T-cell (primary cell): Measurements from ENCODE around the gene C14orf132. TPM values are rescaled to one million over a fixed set of nuclear protein-coding genes. Genes with fewer than 3 reads are reported as not detected.

Experiments used
- ATAC-seq, 4 experiments: fragments of 200-7000 bp in 3 of 4; fragments of 150-1000 bp in 1 of 4; cut with Tn5 transposase; replicated peaks in 1 of 4; 1 replicate in 3 of 4; 2 replicates in 1 of 4; pipeline ENCODE4 v1.10.0; 2021; ENCODE audit warnings: moderate library complexity in 3 of 4, mild to moderate bottlenecking in 2 of 4, moderate number of reproducible peaks in 1 of 4
- CTCF ChIA-PET, 2 donors: fragments of 300-600 bp; sonication (Branson Sonifier 250); formaldehyde crosslinking; loops; one replicate each; lab custom pipeline; 2022; ENCODE audit warnings: antibody characterized with exemption in 2 of 2; lab: Charles Lee
- POLR2A ChIA-PET, 2 donors: fragments of 300-600 bp; sonication (Branson Sonifier 250); formaldehyde crosslinking; loops; one replicate each; lab custom pipeline; 2022; ENCODE audit warnings: antibody characterized with exemption in 2 of 2; lab: Charles Lee
- DNase-seq, 35 experiments: peaks; one replicate each; pipeline versions ENCODE4 v3.0.0 to v3.0.0-alpha.2; 2013 to 2023
- H3K27ac ChIP-seq: one replicate; pipeline ENCODE4 v1.5.1; 2013; ENCODE audit warnings: low read length
- H3K27me3 ChIP-seq, 2 experiments: replicated peaks in 1 of 2; 1 replicate in 1 of 2; 2 replicates in 1 of 2; pipeline versions ENCODE4 v1.6.1 to v1.7.0; 2013; ENCODE audit warnings: low read length in 1 of 2, mixed read lengths in 1 of 2; ENCODE audit not compliant: control insufficient read depth in 2 of 2, insufficient read depth in 2 of 2; ENCODE audit errors: extremely low read depth in 1 of 2
- H3K36me3 ChIP-seq, 2 donors: 1 replicate in 1 of 2; 2 replicates in 1 of 2; pipeline versions ENCODE4 v1.6.1 to v1.7.0; 2013; ENCODE audit warnings: low read length in 1 of 2; ENCODE audit not compliant: control insufficient read depth in 2 of 2, insufficient read depth in 1 of 2; ENCODE audit errors: extremely low read depth in 1 of 2
- H3K4me1 ChIP-seq, 2 experiments: 1 replicate in 1 of 2; 2 replicates in 1 of 2; pipeline versions ENCODE4 v1.6.1 to v1.7.0; 2013; ENCODE audit warnings: low read length in 2 of 2, mixed read lengths in 1 of 2; ENCODE audit not compliant: insufficient read depth in 2 of 2, control insufficient read depth in 1 of 2; ENCODE audit errors: extremely low read depth in 1 of 2
- H3K4me3 ChIP-seq, 2 donors: 1 replicate in 1 of 2; 2 replicates in 1 of 2; pipeline versions ENCODE4 v1.5.1 to v1.7.0; 2013; ENCODE audit warnings: mild to moderate bottlenecking in 2 of 2, low read length in 1 of 2, moderate library complexity in 1 of 2; ENCODE audit not compliant: control insufficient read depth in 1 of 2; ENCODE audit errors: extremely low read depth in 1 of 2
- H3K9me3 ChIP-seq: 2 replicates; pipeline ENCODE4 v1.7.0; 2013
- H3K27ac Mint-ChIP-seq, 2 donors: one replicate each; pipeline ENCODE4 v1.8.0; 2020 to 2021; ENCODE audit warnings: mild to moderate bottlenecking in 2 of 2, mixed read lengths in 2 of 2
- H3K27me3 Mint-ChIP-seq, 2 donors: one replicate each; pipeline ENCODE4 v1.8.0; 2021 to 2022; ENCODE audit warnings: mixed read lengths in 2 of 2
- H3K36me3 Mint-ChIP-seq: one replicate; pipeline ENCODE4 v1.8.0; 2021; ENCODE audit warnings: mixed read lengths
- H3K4me1 Mint-ChIP-seq, 3 donors: one replicate each; pipeline ENCODE4 v1.8.0; 2020 to 2022; ENCODE audit warnings: mixed read lengths in 3 of 3, mild to moderate bottlenecking in 1 of 3
- H3K4me3 Mint-ChIP-seq, 3 donors: one replicate each; pipeline ENCODE4 v1.8.0; 2020 to 2022; ENCODE audit warnings: mild to moderate bottlenecking in 3 of 3, mixed read lengths in 3 of 3, moderate library complexity in 3 of 3
- H3K9me3 Mint-ChIP-seq, 3 donors: one replicate each; pipeline ENCODE4 v1.8.0; 2020 to 2022; ENCODE audit warnings: mixed read lengths in 3 of 3
- WGBS: methylation state at CpG from one replicate; pipeline ENCODE4 v1.1.5; 2013; ENCODE audit warnings: missing lambda C conversion rate; ENCODE audit not compliant: insufficient coverage; 5-methylcytosine and 5-hydroxymethylcytosine counted together
- total RNA-seq, 35 experiments: library from RNA in 6 of 35; stranded (reverse) in 6 of 35; fragments of 120-200 nt in 1 of 35; gene quantifications; one replicate each; pipeline versions ENCODE4 v1.2.1 to v1.2.4 and lab custom pipeline; 2013 to 2026

C14orf132 gene
- total RNA-seq, 5 donors from 2014 or later (not counting 1 experiment from before 2014, with no cell fraction given): 3.5 to 8.4 (median 5.2) TPM

DNA sequence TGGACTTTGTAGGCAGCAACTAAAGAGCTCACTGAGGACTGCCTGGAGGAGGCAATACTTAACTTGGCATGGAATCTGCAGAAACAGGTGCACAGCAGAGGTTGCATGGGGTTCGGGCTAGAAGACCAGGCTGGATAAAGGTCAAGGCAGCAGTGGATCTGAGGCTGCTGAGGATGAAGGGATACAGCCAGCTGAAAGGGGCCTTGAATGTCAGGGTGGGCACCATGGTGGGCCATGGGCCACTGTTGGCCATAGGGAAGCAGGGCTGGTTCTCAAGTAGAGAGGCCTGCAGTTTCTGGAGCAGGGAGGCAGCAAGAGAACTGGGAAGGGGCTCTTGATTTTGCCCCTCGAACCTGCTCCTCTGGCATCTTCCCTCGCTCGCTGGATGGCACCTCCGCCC is 55.5 kb downstream of the C14orf132 start:
- H3K27ac Mint-ChIP-seq: no peak overlapping the region
- H3K27ac ChIP-seq: no peak overlapping the region
- peaks cover 0 to 16% of the 10 kb centered on the region in 2 experiments for H3K27me3 ChIP-seq
- CTCF ChIA-PET: interaction anchor here in 1 of 2 donors (1.2 kb wide), 1 partner anchor 181 kb away, joined by 3 read pairs; no protein-coding TSS in a partner anchor
- POLR2A ChIA-PET: no interaction called here
- WGBS: 94% methylated on average over 4 of the region's 5 CpGs
- H3K36me3 ChIP-seq: no peaks in the 10 kb centered on the region
- ATAC-seq: no peak
- no peak overlapping the region for H3K4me3 Mint-ChIP-seq
- H3K9me3 ChIP-seq: no peaks in the 10 kb centered on the region
- no peaks in the 10 kb centered on the region for H3K36me3 Mint-ChIP-seq
- H3K27me3 Mint-ChIP-seq: peaks cover 2 to 3% of the 10 kb centered on the region in 2 donors
- H3K4me3 ChIP-seq: no peak overlapping the region
- H3K4me1 Mint-ChIP-seq: no peaks in the 10 kb centered on the region
- H3K4me1 ChIP-seq: no peaks in the 10 kb centered on the region
- no peaks in the 10 kb centered on the region for H3K9me3 Mint-ChIP-seq
- DNase-seq: no peak

GRCh38 chr14:96095058-96095457 is 55.9 kb downstream of the C14orf132 start:
- Histone ChIP-seq H3K27me3 (peaks cover 0 to 13% of the 10 kb centered on the region in 2 experiments), H3K4me1 (no peaks in the 10 kb centered on the region), H3K9me3 (no peaks in the 10 kb centered on the region), H3K36me3 (no peaks in the 10 kb centered on the region), H3K27ac (no peak overlapping the region), H3K4me3 (no peak overlapping the region)
- no peak overlapping the region for H3K27ac Mint-ChIP-seq
- DNase-seq (no peak), ATAC-seq (no peak)
- H3K36me3 Mint-ChIP-seq: no peaks in the 10 kb centered on the region
- H3K4me1 Mint-ChIP-seq: no peaks in the 10 kb centered on the region
- no peaks in the 10 kb centered on the region for H3K9me3 Mint-ChIP-seq
- no peak overlapping the region for H3K4me3 Mint-ChIP-seq
- peaks cover 2 to 3% of the 10 kb centered on the region in 2 donors for H3K27me3 Mint-ChIP-seq
- 75% methylated on average over 1 of the region's 3 CpGs for WGBS
- ChIA-PET POLR2A (no interaction called here), CTCF (interaction anchor here in 1 of 2 donors (1.2 kb wide), 1 partner anchor 180 kb away, joined by 3 read pairs; no protein-coding TSS in a partner anchor)

DNA sequence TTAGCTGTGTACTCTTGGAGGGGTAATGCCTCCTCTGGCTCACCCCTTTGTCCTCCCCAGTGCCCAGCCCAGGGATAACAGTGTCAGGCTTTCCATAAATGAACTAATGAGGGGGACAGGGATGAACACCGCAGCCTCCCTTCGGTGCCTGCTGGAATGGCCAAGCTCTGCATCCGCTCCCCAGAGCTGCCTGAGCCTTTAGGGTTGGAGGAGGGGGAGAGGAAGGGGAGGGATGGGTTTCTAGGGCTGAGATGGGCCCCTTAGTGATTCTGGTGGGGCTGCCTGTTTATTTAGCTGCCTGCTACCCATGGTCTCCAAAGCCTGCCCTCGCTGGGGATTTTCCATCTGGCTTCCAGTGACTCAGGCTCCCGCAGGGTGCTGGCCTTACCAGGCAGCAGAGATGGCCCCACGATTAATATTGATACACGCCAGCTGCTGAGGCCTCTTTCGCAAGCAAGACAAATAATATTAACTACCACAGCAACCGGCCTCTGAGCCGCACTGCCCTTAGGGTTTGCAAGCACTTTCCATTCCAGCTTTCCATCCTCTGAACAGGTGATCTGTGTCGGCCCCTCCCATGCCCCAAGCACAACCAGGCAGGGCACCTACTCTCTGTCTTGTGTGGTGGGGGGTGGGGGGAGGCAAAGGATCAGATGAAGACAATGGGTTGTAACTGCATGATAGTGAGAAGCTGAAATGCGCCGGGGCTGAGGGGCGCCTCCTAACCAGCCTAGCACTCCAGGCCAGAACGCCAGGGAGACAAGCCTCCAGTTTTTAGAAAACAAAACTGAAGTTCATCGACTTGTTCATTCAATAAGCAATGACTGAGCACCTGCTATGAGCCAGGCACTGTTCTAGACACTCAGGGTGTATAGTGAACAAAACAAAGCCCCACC is 56.7 kb downstream of the C14orf132 start:
- Mint-ChIP-seq H3K27me3 (peaks cover 2 to 3% of the 10 kb centered on the region in 2 donors), H3K27ac (no peak overlapping the region), H3K36me3 (no peaks in the 10 kb centered on the region), H3K9me3 (no peaks in the 10 kb centered on the region), H3K4me1 (peaks cover 0 to 5% (median 4%) of the 10 kb centered on the region in 3 donors), H3K4me3 (no peak overlapping the region)
- Histone ChIP-seq H3K27ac (no peak overlapping the region), H3K36me3 (no peaks in the 10 kb centered on the region), H3K27me3 (peaks cover 0 to 18% of the 10 kb centered on the region in 2 experiments), H3K9me3 (no peaks in the 10 kb centered on the region), H3K4me3 (no peak overlapping the region), H3K4me1 (peaks cover 0 to 3% of the 10 kb centered on the region in 2 experiments)
- ATAC-seq: no peak
- ChIA-PET POLR2A (interaction anchor here in 1 of 2 donors (0.6 kb wide), 1 partner anchor 482 kb away, joined by 3 read pairs; no protein-coding TSS in a partner anchor), CTCF (interaction anchor here in 1 of 2 donors (1.2 kb wide), 1 partner anchor 180 kb away, joined by 3 read pairs; no protein-coding TSS in a partner anchor)
- 60% methylated on average over 10 of the region's 16 CpGs for WGBS
- no peak for DNase-seq

GRCh38 chr14:96096639-96097610 is 57.8 kb downstream of the C14orf132 start:
- no peak overlapping the region for H3K4me3 Mint-ChIP-seq
- WGBS: 73% methylated on average over 11 of the region's 12 CpGs
- no peaks in the 10 kb centered on the region for H3K36me3 Mint-ChIP-seq
- POLR2A ChIA-PET: no interaction called here
- H3K4me1 Mint-ChIP-seq: peaks cover 0 to 5% (median 4%) of the 10 kb centered on the region in 3 donors
- no peak overlapping the region for H3K4me3 ChIP-seq
- no peak for ATAC-seq
- no peak overlapping the region for H3K27ac ChIP-seq
- H3K27me3 Mint-ChIP-seq: peaks cover 2 to 3% of the 10 kb centered on the region in 2 donors
- H3K27me3 ChIP-seq: peaks cover 0 to 18% of the 10 kb centered on the region in 2 experiments
- H3K36me3 ChIP-seq: no peaks in the 10 kb centered on the region
- DNase-seq: no peak
- H3K9me3 ChIP-seq: no peaks in the 10 kb centered on the region
- CTCF ChIA-PET: interaction anchor here in 1 of 2 donors (1.0 kb wide), 1 partner anchor 21 kb away, joined by 3 read pairs; no protein-coding TSS in a partner anchor
- no peaks in the 10 kb centered on the region for H3K9me3 Mint-ChIP-seq
- H3K4me1 ChIP-seq: peaks cover 0 to 4% of the 10 kb centered on the region in 2 experiments
- no peak overlapping the region for H3K27ac Mint-ChIP-seq

GRCh38 chr14:96097752-96098151 is 58.6 kb downstream of the C14orf132 start:
- no peak overlapping the region for H3K27ac ChIP-seq
- no peaks in the 10 kb centered on the region for H3K9me3 ChIP-seq
- Mint-ChIP-seq H3K27me3 (peaks cover 2 to 3% of the 10 kb centered on the region in 2 donors), H3K27ac (no peak overlapping the region), H3K4me1 (peaks cover 0 to 5% (median 4%) of the 10 kb centered on the region in 3 donors), H3K9me3 (no peaks in the 10 kb centered on the region), H3K4me3 (no peak overlapping the region), H3K36me3 (no peaks in the 10 kb centered on the region)
- DNase-seq (no peak), ATAC-seq (no peak)
- 60% methylated on average over 6 of the region's 7 CpGs for WGBS
- H3K27me3 ChIP-seq: peaks cover 0 to 18% of the 10 kb centered on the region in 2 experiments
- H3K36me3 ChIP-seq: no peaks in the 10 kb centered on the region
- ChIA-PET CTCF (interaction anchor here (1.0 to 1.7 kb wide), 2 partner anchors 21 to 178 kb away, joined by 3 to 4 read pairs; no protein-coding TSS in a partner anchor), POLR2A (no interaction called here)
- peaks cover 0 to 4% of the 10 kb centered on the region in 2 experiments for H3K4me1 ChIP-seq
- no peak overlapping the region for H3K4me3 ChIP-seq
